ENCODE data around the gene ZNF324.

ZNF324 gene

GRCh38 chr19:58515259-58515658 is 48.4 kb downstream of the ZNF324 start:
- H3K36me3 ChIP-seq (ENCODE audit: insufficient read depth, low read length) = peaks cover 37% of the 10 kb centered on the region
- H3K9me3 ChIP-seq (ENCODE audit: low read length) = peaks cover 2% of the 10 kb centered on the region
- H3K4me1 ChIP-seq (ENCODE audit: insufficient read depth, low read length) = peaks cover 7% of the 10 kb centered on the region
- no peak overlapping the region for H2AFZ ChIP-seq (ENCODE audit: low read depth, low read length)
- no peak overlapping the region for H3K4me3 ChIP-seq (ENCODE audit: low read length)
- no peaks in the 10 kb centered on the region for H3K27me3 ChIP-seq (ENCODE audit: insufficient read depth, low read length)

GRCh38 chr19:58516246-58516836 is 49.5 kb downstream of the ZNF324 start:
- H3K36me3 ChIP-seq (ENCODE audit: insufficient read depth, low read length) = peaks cover 37% of the 10 kb centered on the region
- H3K27me3 ChIP-seq (ENCODE audit: insufficient read depth, low read length) = no peaks in the 10 kb centered on the region
- peaks cover 2% of the 10 kb centered on the region for H3K9me3 ChIP-seq (ENCODE audit: low read length)
- peaks cover 9% of the 10 kb centered on the region for H3K4me1 ChIP-seq (ENCODE audit: insufficient read depth, low read length)
- H2AFZ ChIP-seq (ENCODE audit: low read depth, low read length) = no peak overlapping the region
- no peak overlapping the region for H3K4me3 ChIP-seq (ENCODE audit: low read length)

- H3K27me3 ChIP-seq (ENCODE audit: insufficient read depth, low read length) = no peaks in the 10 kb centered on the region
- peaks cover 2% of the 10 kb centered on the region for H3K9me3 ChIP-seq (ENCODE audit: low read length)
- H3K36me3 ChIP-seq (ENCODE audit: insufficient read depth, low read length) = peaks cover 37% of the 10 kb centered on the region
- no peak overlapping the region for H3K4me3 ChIP-seq (ENCODE audit: low read length)
- H3K4me1 ChIP-seq (ENCODE audit: insufficient read depth, low read length) = peaks cover 9% of the 10 kb centered on the region
- H2AFZ ChIP-seq (ENCODE audit: low read depth, low read length) = no peak overlapping the region
These were observed 50.3 kb downstream of the ZNF324 start for GRCh38 chr19:58516964-58517833.

- no peak overlapping the region for H2AFZ ChIP-seq (ENCODE audit: low read depth, low read length)
- peaks cover 30% of the 10 kb centered on the region for H3K36me3 ChIP-seq (ENCODE audit: insufficient read depth, low read length)
- H3K4me3 ChIP-seq (ENCODE audit: low read length) = peak overlapping the region; percentile 64
- H3K4me1 ChIP-seq (ENCODE audit: insufficient read depth, low read length) = peaks cover 9% of the 10 kb centered on the region
- H3K9me3 ChIP-seq (ENCODE audit: low read length) = peaks cover 2% of the 10 kb centered on the region
- H3K27me3 ChIP-seq (ENCODE audit: insufficient read depth, low read length) = no peaks in the 10 kb centered on the region
These were observed 51.6 kb downstream of the ZNF324 start for GRCh38 chr19:58518256-58519086.

- H3K9me3 ChIP-seq (ENCODE audit: low read length) = peaks cover 2% of the 10 kb centered on the region
These were observed 52.1 kb downstream of the ZNF324 start for GRCh38 chr19:58519087-58519354.

GRCh38 chr19:58519355-58520256 is 52.7 kb downstream of the ZNF324 start, which contains the start of gene ZBTB45:
Gene ZBTB45 (minus strand): TSS chr19:58519810. CDS start chr19:58517673, 2,137 bp downstream.
- peaks cover 9% of the 10 kb centered on the region for H3K4me1 ChIP-seq (ENCODE audit: insufficient read depth, low read length)
- no peaks in the 10 kb centered on the region for H3K27me3 ChIP-seq (ENCODE audit: insufficient read depth, low read length)
- H3K9me3 ChIP-seq (ENCODE audit: low read length) = peaks cover 2% of the 10 kb centered on the region
- H2AFZ ChIP-seq (ENCODE audit: low read depth, low read length) = peak within 1 kb of the TSS; percentile 57
- H3K36me3 ChIP-seq (ENCODE audit: insufficient read depth, low read length) = peaks cover 21% of the 10 kb centered on the region
- peak within 1 kb of the TSS; percentile 64 for H3K4me3 ChIP-seq (ENCODE audit: low read length)

More at GRCh38 chr19:58519087-58519354, 52.1 kb downstream of the ZNF324 start:
- Histone ChIP-seq H3K4me1 (ENCODE audit: insufficient read depth, low read length) (peaks cover 9% of the 10 kb centered on the region), H3K27me3 (ENCODE audit: insufficient read depth, low read length) (no peaks in the 10 kb centered on the region), H3K4me3 (ENCODE audit: low read length) (peak overlapping the region; percentile 64), H3K36me3 (ENCODE audit: insufficient read depth, low read length) (peaks cover 25% of the 10 kb centered on the region), H2AFZ (ENCODE audit: low read depth, low read length) (peak overlapping the region; percentile 57)

GRCh38 chr19:58520257-58520599 is 53.3 kb downstream of the ZNF324 start:
- peaks cover 9% of the 10 kb centered on the region for H3K4me1 ChIP-seq (ENCODE audit: insufficient read depth, low read length)
- H3K27me3 ChIP-seq (ENCODE audit: insufficient read depth, low read length) = peaks cover 3% of the 10 kb centered on the region
- H2AFZ ChIP-seq (ENCODE audit: low read depth, low read length) = peak overlapping the region; percentile 41
- no peaks in the 10 kb centered on the region for H3K9me3 ChIP-seq (ENCODE audit: low read length)
- H3K4me3 ChIP-seq (ENCODE audit: low read length) = peak overlapping the region; percentile 64
- H3K36me3 ChIP-seq (ENCODE audit: insufficient read depth, low read length) = peaks cover 18% of the 10 kb centered on the region

- no peaks in the 10 kb centered on the region for H3K9me3 ChIP-seq (ENCODE audit: low read length)
- peaks cover 4% of the 10 kb centered on the region for H3K27me3 ChIP-seq (ENCODE audit: insufficient read depth, low read length)
- H3K36me3 ChIP-seq (ENCODE audit: insufficient read depth, low read length) = peaks cover 10% of the 10 kb centered on the region
- peaks cover 9% of the 10 kb centered on the region for H3K4me1 ChIP-seq (ENCODE audit: insufficient read depth, low read length)
- H3K4me3 ChIP-seq (ENCODE audit: low read length) = no peak overlapping the region
- H2AFZ ChIP-seq (ENCODE audit: low read depth, low read length) = no peak overlapping the region
These were observed 54.8 kb downstream of the ZNF324 start for GRCh38 chr19:58521651-58522050.

GRCh38 chr19:58522709-58523108 is 55.8 kb downstream of the ZNF324 start:
- peaks cover 9% of the 10 kb centered on the region for H3K4me1 ChIP-seq (ENCODE audit: insufficient read depth, low read length)
- H2AFZ ChIP-seq (ENCODE audit: low read depth, low read length) = no peak overlapping the region
- H3K27me3 ChIP-seq (ENCODE audit: insufficient read depth, low read length) = peaks cover 4% of the 10 kb centered on the region
- H3K36me3 ChIP-seq (ENCODE audit: insufficient read depth, low read length) = no peaks in the 10 kb centered on the region
- H3K4me3 ChIP-seq (ENCODE audit: low read length) = no peak overlapping the region
- H3K9me3 ChIP-seq (ENCODE audit: low read length) = no peaks in the 10 kb centered on the region
